Activated CD8-positive, alpha-beta memory T cell treated with anti-CD3 and anti-CD28 coated beads, Interleukin-2, amount 50 U/mL, for 24 hours (primary cell): ENCODE results near the gene C1R.

Experiments
- DNase-seq: peaks from one replicate; pipeline ENCODE4 v3.0.0-alpha.2; 2020; ENCODE audit errors: extremely low read depth

C1R gene

GRCh38 chr12:7092229-7092985, at the start of gene C1R:
C1R (minus strand) TSS chr12:7092445; CDS start chr12:7092388, 57 bp downstream.
- DNase-seq, result peak; percentile 37

- no peak for DNase-seq
Observed at GRCh38 chr12:7141351-7142005, 49.2 kb upstream of the C1R start.

DNA sequence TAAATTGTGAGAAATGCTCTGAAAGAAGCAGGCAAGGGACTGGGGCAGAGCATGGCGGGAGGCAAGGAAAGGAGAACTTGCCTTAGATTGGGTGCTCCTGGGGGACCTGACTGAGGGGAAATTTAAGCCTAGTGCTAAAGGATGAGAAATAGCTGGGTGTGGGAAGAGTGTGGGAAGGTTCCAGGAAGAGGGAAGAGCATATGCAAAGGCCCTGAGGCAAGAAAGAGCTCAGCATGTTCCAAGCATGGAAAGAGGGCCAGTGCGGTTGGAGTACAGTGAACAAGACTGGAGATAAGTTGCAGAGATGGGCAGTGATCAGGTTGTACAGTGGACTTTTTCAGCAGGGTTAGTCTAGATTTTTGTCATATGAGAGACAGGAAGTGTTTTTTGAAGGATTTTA, 47.0 kb upstream of the C1R start:
- DNase-seq, result no peak

- DNase-seq, result no peak
Observed at GRCh38 chr12:7137908-7138307, 45.7 kb upstream of the C1R start.

- DNase-seq, result no peak
Observed at GRCh38 chr12:7136676-7137075, 44.4 kb upstream of the C1R start.

GRCh38 chr12:7136071-7136470, 43.8 kb upstream of the C1R start:
- DNase-seq, result no peak

- no peak for DNase-seq
Observed at GRCh38 chr12:7134396-7135166, 42.3 kb upstream of the C1R start.

- DNase-seq, result no peak
Observed at GRCh38 chr12:7131502-7131866, 39.2 kb upstream of the C1R start.

DNA sequence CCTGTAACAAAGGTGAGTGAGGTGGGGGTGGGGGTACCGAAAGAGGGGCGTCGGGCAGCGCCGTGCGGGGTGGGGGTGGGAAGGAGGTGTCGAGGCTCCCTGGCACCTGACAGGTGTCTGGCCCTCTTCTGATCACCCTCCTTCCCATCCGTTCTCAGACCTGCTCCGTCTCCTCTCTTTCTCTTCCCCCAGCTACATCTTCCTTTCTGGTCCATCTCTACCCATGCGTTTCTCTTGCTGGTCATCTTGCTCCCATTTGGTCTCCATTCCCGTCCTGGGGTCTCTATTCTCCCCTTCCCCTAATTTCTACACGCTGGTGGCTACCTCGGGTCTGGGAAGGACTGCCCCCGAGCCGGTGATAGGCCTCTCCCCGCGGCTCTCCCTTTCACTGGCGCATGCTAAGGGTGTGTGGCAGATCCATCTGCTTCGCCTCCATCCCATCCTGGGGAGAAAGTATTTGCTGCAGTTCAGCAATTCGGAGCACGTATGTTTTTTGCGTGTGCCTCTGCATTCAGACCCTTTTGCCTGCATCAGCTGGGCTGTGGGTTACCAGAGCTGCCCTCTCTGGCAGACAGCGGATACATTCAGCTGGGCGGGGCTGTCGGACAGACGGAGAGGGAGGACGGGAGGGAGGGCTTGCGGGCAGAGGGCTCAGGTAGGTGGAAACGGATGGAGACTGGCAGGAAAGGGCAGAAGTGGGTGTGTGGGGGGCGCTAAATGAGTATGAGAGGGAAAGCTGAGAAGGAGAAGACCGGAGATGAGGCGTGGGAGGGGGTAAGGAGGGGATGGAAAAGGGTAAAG, 38.7 kb upstream of the C1R start:
- DNase-seq, result peak; percentile 25

DNA sequence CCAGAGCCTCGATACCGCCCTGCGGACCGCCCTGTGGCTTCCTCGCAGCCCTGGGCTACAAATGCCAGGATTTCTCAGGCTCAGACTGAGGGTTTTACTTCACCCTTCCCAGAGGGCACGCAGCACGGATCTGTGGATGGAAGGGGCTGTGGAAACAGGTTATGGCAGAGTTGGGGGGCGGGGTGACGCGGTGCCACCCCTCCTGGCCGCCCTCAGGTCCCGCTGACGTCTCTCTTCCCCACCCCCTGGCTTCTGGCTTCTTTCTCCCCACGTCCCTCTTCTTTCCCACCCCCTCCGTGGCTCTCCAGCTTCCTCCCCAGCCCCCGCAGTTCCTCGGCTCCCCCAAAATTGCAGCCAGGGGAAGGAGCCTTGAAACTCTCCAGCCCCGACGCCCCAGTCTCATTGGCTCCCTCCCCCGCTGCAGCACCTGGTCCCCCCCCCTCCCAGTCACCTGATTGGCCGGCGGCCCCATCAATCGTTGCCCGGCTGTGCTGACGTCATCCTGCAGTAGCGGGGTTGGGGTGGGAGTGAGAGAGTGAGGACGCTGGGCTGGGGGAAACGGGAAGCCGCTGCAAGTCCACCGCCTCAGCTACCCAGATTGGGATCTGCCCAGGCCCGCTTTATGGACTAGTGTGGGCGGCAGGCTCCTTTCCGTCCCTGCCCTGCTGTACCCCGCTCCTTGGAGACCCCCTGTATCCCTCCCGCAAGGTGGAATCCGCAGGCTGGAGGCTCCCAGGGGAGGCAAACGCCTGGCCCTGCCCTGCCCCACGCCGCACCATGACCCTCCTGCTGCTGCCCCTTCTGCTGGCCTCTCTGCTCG, 37.8 kb upstream of the C1R start, which contains the start of gene CLSTN3:
CLSTN3 (plus strand) TSS at position 500 of the 820 bp plus-strand sequence; CDS start at position 778, 278 bp downstream.
- peak; percentile 55 for DNase-seq

- no peak for DNase-seq
Observed at GRCh38 chr12:7129287-7129871, 37.1 kb upstream of the C1R start.

- DNase-seq, result no peak
Observed at GRCh38 chr12:7128681-7129286, 36.5 kb upstream of the C1R start, which contains the start of gene RBP5. RBP5 (minus strand) TSS chr12:7128889; CDS start chr12:7128775, 114 bp downstream.

DNA sequence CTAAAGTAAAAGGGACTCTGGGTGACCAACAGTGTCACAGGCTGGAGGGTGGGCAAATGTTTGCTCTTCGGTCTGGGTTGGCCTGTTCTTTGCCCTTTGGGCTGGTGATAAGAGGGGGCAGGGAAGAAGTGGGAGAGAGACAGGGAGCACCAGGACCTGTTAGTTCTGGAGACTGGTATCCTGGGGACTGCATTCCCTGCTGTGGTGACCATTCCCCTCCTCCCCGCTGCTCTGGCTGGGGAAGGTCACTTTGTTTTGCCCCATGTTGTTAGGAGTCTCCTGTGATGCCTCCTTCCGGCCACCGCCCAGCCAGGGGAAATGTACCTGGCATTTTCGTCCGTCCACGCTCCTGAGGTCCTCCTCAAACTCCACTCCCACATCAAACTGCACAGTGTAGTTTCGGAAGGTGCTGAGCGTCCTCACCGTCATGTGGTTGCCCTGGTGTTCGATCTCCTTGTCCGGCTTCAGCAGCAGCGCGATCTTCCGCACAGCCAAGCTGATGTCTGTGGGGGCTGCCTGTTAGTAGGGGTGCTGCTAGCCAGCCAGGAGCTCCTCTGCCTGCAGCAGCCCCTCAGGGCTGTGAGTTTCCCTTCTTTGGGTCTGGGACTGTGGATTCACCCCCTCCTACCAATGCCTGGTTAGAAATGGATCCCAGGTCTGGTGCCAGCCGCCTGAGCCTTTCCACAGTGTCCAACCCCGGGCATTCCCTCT, 35.8 kb upstream of the C1R start:
- DNase-seq, result no peak

GRCh38 chr12:7125632-7126227, 33.5 kb upstream of the C1R start:
- no peak for DNase-seq

- no peak for DNase-seq
Observed at GRCh38 chr12:7123806-7124522, 31.7 kb upstream of the C1R start.

GRCh38 chr12:7122811-7123769, 30.8 kb upstream of the C1R start:
- DNase-seq, result no peak

DNA sequence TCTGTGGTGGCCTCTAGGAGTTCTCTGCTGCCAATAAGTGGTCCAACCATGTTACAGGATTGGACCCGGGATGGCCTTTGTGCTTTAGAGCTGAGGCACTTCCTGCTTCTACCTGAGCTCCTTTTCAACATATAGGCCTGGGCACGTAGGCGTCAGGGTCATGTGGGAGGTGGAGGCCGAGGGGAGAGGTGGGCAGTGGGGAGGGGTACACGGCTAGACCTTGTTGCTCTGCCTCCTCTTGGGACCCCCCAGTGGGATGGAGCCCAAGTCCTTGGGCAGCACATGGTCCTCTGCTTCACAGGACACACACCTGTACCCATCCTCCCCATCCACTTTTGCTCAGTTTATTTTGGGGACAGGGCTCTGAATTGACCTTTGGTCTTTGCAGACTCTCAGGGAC, 29.1 kb upstream of the C1R start:
- DNase-seq, result no peak
